Superior temporal gyrus (tissue), 1 donor: ENCODE results near the gene ATP6V1G2.

Source experiments
- DNase-seq: peaks from one replicate; pipeline ENCODE4 v3.0.0-alpha.2; 2016; ENCODE audit errors: extremely low spot score

ATP6V1G2 gene

DNA sequence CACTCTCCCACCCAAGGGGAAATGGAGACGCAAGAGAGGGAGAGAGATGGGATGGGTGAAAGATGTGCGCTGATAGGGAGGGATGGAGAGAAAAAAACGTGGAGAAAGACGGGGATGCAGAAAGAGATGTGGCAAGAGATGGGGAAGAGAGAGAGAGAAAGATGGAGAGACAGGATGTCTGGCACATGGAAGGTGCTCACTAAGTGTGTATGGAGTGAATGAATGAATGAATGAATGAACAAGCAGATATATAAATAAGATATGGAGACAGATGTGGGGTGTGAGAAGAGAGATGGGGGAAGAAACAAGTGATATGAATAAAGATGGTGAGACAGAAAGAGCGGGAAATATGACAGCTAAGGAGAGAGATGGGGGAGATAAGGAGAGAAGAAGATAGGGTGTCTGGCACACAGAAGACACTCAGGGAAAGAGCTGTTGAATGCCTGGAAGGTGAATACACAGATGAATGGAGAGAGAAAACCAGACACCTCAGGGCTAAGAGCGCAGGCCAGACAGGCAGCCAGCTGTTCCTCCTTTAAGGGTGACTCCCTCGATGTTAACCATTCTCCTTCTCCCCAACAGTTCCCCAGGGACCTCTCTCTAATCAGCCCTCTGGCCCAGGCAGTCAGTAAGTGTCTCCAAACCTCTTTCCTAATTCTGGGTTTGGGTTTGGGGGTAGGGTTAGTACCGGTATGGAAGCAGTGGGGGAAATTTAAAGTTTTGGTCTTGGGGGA, 29.7 kb upstream of the ATP6V1G2 start:
- no peak for DNase-seq

DNA sequence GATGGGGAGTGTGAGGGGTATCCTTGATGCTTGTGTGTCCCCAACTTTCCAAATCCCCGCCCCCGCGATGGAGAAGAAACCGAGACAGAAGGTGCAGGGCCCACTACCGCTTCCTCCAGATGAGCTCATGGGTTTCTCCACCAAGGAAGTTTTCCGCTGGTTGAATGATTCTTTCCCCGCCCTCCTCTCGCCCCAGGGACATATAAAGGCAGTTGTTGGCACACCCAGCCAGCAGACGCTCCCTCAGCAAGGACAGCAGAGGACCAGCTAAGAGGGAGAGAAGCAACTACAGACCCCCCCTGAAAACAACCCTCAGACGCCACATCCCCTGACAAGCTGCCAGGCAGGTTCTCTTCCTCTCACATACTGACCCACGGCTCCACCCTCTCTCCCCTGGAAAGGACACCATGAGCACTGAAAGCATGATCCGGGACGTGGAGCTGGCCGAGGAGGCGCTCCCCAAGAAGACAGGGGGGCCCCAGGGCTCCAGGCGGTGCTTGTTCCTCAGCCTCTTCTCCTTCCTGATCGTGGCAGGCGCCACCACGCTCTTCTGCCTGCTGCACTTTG, 29.0 kb upstream of the ATP6V1G2 start, which contains the start of gene TNF:
Gene TNF (plus strand): TSS at position 231 of the 567 bp plus-strand sequence. CDS start 177 bp downstream, at position 408.
- no peak for DNase-seq

DNA sequence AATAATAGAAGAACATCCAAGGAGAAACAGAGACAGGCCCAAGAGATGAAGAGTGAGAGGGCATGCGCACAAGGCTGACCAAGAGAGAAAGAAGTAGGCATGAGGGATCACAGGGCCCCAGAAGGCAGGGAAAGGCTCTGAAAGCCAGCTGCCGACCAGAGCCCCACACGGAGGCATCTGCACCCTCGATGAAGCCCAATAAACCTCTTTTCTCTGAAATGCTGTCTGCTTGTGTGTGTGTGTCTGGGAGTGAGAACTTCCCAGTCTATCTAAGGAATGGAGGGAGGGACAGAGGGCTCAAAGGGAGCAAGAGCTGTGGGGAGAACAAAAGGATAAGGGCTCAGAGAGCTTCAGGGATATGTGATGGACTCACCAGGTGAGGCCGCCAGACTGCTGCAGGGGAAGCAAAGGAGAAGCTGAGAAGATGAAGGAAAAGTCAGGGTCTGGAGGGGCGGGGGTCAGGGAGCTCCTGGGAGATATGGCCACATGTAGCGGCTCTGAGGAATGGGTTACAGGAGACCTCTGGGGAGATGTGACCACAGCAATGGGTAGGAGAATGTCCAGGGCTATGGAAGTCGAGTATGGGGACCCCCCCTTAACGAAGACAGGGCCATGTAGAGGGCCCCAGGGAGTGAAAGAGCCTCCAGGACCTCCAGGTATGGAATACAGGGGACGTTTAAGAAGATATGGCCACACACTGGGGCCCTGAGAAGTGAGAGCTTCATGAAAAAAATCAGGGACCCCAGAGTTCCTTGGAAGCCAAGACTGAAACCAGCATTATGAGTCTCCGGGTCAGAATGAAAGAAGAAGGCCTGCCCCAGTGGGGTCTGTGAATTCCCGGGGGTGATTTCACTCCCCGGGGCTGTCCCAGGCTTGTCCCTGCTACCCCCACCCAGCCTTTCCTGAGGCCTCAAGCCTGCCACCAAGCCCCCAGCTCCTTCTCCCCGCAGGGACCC, 28.0 kb upstream of the ATP6V1G2 start:
- no peak for DNase-seq

DNA sequence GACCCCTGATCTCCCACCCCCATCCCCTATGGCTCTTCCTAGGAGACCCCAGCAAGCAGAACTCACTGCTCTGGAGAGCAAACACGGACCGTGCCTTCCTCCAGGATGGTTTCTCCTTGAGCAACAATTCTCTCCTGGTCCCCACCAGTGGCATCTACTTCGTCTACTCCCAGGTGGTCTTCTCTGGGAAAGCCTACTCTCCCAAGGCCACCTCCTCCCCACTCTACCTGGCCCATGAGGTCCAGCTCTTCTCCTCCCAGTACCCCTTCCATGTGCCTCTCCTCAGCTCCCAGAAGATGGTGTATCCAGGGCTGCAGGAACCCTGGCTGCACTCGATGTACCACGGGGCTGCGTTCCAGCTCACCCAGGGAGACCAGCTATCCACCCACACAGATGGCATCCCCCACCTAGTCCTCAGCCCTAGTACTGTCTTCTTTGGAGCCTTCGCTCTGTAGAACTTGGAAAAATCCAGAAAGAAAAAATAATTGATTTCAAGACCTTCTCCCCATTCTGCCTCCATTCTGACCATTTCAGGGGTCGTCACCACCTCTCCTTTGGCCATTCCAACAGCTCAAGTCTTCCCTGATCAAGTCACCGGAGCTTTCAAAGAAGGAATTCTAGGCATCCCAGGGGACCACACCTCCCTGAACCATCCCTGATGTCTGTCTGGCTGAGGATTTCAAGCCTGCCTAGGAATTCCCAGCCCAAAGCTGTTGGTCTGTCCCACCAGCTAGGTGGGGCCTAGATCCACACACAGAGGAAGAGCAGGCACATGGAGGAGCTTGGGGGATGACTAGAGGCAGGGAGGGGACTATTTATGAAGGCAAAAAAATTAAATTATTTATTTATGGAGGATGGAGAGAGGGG, 27.1 kb upstream of the ATP6V1G2 start:
- DNase-seq, result no peak

DNA sequence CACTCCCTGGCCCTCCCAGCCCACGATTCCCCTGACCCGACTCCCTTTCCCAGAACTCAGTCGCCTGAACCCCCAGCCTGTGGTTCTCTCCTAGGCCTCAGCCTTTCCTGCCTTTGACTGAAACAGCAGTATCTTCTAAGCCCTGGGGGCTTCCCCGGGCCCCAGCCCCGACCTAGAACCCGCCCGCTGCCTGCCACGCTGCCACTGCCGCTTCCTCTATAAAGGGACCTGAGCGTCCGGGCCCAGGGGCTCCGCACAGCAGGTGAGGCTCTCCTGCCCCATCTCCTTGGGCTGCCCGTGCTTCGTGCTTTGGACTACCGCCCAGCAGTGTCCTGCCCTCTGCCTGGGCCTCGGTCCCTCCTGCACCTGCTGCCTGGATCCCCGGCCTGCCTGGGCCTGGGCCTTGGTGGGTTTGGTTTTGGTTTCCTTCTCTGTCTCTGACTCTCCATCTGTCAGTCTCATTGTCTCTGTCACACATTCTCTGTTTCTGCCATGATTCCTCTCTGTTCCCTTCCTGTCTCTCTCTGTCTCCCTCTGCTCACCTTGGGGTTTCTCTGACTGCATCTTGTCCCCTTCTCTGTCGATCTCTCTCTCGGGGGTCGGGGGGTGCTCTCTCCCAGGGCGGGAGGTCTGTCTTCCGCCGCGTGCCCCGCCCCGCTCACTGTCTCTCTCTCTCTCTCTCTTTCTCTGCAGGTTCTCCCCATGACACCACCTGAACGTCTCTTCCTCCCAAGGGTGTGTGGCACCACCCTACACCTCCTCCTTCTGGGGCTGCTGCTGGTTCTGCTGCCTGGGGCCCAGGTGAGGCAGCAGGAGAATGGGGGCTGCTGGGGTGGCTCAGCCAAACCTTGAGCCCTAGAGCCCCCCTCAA, 25.9 kb upstream of the ATP6V1G2 start, which contains the start of gene LTA:
Gene LTA (plus strand): TSS at position 249 of the 871 bp plus-strand sequence. CDS start 454 bp downstream, at position 703.
- DNase-seq, result no peak

DNA sequence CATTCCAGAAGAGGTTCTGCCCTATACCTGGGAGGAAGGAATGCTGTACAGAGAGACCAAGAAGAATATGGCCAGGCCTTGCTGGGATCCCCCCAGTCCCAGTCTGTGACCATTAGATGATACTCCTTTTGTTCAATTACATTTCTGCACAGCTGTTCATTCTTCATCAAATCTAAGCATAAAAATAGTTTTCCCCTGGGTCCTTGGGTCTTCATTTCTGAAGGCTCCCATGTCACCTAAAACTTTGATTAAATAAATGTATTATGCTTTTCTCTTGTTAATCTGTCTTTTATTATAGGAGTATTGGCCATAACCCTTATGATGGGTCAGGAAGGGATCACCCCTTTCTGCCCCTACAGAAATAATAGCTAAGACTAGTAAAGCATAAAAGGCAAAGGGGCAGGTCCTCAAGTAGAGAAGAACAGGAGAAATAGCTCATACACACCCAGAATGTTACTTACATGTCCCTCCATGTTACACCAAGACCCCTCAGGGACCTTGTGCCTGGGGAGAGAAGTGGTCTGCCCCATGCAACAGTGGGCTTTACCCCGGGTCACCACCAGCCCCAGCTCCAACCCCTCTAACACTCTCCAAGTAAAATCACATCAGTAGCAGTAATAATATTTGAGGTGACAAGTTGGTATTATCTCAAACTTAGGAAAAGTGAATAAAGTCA, 23.6 kb upstream of the ATP6V1G2 start:
- DNase-seq, result no peak

DNA sequence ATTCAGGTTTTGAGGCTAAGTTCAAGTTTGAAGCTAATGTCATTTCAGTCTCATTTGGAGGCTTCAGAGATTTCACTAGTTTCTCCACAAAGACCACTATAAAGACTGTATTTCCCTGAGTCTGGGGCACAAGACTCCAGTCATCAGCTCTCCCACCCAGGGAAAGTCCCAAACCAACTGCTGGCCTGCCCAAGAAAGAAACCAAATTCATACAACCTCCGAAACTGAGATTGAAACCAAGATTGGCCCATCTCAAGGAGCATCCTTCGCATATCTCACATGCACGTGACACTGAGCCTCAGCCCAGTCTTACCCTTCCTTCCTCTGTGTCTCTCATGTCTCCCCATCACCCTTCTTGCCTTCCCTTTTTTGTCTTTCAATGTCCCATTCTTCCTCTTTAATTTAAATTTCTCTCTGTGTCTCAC, 22.1 kb upstream of the ATP6V1G2 start:
- DNase-seq, result no peak

DNA sequence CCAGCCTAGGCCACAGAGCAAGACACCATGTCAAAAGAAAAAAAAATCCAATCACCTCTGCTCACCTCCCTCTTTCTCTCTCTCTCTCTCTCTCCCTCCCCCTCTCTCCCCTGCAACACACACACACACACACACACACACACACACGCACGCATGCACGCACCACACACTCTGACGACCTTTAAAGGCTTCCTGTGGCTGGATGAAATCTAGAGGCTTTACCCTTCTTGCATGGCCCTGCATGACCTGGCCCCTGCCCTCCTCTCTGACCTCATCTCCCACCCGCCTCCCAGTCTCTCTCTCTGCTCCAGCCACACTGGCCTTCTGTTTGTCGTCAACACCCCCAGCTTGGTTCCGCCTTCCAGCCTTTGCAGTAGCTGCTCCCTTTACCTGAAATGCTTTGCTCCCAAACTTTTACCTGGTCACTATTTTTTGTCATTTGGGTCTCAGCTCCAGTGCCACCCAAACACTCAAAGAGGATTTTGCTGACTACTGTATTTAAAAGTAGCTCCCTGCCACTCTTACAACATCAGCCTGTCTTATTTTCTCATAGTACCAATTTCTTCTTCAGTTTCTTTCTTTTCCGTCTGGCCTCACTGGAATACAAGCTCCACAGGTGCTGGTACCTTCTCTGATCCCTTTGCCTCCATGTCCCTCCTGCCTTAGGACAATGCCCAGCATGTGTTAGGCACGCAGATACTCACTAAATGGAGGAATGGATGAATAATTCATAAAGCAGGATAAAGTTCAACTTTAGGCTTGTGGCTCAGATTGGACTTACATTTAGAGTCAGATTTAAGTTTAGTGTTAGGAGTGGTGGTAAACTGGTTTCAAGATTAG, 21.3 kb upstream of the ATP6V1G2 start:
- DNase-seq, result no peak

DNA sequence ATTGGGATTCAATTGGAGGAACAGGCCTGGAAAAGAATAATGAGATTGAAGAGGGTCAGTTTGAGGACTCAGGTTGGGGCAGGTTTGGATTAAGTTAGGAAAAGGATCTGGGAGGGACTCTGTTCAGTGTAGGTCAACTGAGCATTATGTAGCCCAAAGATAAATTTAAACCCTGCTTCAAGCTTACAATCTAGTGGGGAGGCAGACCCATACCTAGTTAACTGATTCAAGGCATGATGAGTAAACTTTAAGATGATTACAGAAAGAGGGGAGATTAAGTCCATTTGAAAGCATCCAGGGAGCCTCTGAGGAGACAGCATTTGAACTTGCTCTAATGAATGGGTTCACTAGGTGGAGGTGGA, 14.3 kb upstream of the ATP6V1G2 start:
- no peak for DNase-seq

DNA sequence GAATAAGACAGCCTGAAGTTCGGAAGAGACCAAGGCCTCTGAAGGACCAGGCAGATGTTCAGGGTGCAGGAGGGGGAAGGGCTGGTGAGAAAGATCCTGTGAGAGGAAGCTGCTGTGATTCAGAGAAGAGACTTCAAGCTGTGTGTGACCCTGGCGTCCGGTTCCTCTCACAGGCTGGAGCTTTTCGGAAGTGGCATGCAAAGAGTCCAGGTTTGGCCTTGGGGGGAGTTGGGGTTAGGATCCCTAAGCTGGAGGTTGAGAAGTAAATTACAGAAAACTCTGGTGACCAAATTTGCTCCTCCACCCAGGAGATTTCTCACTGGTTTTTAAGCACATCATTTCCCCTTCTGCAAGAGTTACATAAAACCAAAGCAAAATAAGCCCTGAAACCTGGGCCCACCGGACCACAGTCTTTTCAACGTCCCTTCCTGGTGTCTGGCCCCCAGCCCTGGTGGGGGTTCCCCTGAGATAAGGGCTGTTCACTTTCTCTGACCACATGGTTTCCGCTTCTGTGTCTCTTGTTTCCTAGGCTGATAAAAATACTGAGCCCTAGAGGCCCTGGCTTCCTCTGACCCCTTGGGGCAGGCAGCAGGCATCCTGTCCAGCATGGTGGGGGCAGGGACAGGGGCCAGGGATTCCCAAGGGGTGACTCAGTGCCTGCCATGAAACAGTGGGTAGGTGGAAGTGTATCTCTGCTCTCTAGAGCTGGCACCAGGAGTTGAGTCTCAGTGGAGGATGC, 13.7 kb upstream of the ATP6V1G2 start:
- no peak for DNase-seq

DNA sequence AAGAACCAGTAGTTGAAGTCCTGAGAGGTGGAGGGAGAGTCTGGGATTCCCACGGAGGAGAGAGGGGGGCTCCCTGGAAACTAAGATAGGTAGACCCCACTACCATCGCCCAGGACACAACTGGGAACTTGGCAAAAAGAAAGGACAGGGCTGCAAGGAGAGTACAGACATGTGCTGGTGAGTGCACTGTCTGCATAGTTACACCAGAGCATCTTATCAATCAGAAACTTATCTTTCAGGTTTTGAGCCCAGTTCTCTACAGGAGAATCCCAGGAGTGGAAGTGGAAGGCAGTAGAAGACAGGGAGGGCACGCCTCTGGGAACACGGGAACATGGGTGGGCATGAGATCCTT, 13.2 kb upstream of the ATP6V1G2 start:
- DNase-seq, result no peak

DNA sequence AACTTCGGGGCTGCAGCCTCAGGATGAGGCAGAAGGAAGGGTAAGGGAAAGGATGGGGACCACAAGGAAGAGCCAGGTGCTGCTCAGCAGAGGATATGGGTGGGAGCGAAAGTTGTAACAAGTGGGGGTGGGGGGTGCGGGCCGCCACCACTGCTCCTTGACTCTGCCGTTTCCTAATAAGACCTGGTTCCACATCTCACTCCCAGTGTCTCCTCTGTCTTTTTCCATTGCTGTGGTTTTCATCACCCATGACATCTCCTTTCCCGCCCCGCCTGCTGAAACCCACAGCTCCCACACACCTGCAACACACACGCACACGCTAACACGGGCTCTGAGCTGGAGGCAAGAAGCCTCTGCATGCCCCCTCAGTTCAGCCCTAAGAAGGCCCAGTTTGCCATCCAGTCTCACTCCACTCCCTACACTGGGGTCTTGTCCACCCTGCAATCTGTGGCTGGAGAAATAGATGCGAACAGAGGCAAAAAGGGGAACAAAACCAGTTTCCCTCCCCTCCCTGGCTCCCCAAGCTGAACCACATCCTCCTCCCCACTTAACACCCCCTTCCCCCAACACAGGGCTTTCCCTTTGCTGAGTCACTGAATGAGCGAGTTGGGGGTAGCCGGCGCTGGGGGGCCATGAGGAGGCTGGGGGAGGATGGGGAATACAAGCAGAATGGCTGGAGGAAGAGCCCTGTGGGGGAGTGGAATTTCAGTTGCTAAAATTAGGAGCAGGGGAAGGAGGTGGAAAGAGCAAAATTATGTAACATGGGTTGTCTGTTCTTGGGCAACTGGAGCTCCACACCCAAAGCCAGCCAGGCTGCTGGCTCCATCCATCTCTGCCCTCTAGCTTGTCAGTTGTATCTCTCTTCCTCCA, 12.5 kb upstream of the ATP6V1G2 start:
- DNase-seq, result peak; percentile 41

DNA sequence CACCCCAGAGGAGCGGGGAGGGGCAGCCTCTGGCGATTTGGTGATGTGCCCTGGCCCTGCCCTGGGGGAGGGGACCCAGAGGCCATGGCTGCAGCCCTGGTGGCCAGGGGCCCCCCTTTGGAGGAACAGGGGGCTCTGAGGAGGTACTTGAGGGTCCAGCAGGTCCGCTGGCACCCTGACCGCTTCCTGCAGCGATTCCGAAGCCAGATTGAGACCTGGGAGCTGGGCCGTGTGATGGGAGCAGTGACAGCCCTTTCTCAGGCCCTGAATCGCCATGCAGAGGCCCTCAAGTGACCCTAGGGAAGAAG, 11.9 kb upstream of the ATP6V1G2 start:
- no peak for DNase-seq

DNA sequence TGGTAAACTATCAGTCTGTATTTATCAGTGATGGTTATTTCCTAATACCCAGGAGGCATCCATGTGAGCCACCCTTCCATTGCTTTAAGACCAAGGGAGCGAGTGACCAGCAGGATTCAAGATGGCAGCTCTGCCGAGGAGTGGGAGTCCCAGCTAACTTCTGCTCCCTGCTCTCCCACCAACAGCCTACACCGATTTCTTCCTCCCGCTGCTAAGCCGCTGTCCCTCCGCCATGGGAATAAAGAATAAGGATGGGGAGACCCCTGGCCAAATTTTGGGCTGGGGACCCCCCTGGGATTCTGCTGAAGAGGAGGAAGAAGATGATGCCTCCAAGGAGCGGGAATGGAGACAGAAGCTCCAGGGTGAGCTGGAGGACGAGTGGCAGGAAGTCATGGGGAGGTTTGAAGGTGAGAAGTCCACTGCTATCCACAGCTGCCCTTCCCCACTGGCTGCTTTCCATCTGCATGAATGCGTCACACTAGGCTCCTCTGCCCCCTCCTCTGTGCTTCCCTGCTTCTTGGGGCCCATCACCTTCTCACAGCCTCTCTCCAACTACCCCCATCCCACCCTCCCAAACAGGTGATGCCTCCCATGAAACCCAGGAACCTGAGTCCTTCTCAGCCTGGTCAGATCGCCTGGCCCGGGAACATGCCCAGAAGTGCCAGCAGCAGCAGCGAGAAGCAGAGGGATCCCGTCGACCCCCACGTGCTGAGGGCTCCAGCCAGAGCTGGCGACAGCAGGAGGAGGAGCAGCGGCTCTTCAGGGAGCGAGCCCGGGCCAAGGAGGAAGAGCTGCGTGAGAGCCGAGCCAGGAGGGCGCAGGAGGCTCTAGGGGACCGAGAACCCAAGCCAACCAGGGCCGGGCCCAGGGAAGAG, 11.3 kb upstream of the ATP6V1G2 start:
- no peak for DNase-seq

DNA sequence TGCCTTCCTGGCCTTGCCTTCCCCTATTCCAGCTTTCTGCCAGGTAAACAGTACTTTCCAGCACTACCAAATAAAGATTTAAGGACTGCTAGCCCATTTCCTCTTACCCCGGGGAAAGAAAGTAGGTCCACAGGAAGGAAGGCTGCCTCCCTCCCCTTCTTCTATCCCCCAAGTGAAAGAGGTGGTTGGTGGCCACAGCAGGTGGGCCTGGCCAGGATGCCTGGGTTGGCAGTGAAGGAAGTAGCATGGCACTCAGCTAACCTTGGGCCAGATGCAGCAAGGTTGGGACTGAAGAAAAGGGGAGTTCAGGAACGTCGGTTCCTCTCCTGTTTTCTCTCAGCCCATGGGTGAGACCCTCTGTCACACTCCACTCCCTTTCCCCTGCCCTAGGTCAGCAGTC, 9.9 kb upstream of the ATP6V1G2 start:
- no peak for DNase-seq

DNA sequence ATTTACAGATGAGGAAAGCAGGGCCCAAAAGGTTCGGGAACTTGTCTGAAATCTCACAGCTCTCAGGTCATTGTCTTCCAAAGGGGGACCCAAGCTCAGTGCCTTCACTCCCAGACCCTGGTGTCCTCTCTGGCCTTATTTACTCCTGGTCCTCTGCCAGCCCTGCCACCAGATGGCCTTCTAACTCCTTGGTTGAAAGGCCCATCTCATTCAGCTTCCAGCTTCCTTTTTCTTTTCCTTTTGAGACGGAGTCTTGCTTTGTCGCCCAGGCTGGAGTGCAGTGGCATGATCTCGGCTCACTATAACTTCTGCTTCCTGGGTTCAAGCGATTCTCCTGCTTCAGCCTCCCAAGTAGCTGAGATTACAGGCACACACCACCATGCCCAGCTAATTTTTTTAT, 5.0 kb upstream of the ATP6V1G2 start:
- peak; percentile 35 for DNase-seq

DNA sequence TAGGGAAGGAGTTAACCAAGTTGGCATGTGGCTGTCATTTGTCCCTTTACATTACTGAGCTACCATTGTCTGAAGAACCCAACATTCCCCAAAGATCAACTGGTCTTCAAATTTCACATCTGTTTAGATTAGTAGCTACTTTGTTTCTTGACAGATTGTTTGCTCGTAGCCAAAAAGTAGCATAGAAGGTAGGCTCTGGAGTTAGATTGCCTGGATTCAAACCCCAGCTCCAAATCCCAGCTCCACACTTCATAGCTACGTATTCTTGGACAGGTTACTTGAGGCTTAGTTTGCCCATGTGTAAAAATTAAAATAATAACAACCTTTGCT, 2.1 kb upstream of the ATP6V1G2 start:
- DNase-seq, result no peak
